GM20431 (cell line): Measurements from ENCODE around the gene PTPRN2.
"Not testable (repeated sequence)": the region's sequence is repeated elsewhere in the genome, so short reads cannot be mapped to it uniquely, and the experiment has no call there.

ENCODE experiments used
- in situ Hi-C: fragments of 300-500 bp; cut with MseI, MboI; formaldehyde crosslinking; loops from one replicate; pipeline ENCODE4 v1.15.0; 2020; ENCODE audit warnings: low sequenced_read_pairs; ENCODE audit not compliant: unreplicated experiment

The PTPRN2 gene

DNA sequence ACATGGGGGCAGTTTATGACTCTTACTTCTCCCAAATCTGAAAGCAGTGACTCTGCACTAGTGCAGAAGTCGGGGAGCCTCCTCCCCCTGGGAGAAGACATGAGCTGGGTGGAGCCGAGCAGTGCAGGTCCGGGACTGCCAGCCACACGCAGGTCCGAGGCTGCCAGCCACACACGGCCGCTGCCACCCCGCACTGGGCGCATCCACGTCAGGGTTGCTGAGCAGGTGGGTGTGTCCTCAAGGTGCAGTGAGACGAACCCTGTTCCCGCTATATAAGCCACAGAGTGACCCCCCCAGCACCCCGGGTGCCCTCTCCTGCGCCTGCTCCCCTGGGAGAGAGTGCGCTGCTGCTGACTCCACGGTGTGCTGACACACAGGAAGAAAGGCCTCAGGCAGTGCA lies 430.2 kb downstream of the PTPRN2 start:
- in situ Hi-C loops = no loop called here

DNA sequence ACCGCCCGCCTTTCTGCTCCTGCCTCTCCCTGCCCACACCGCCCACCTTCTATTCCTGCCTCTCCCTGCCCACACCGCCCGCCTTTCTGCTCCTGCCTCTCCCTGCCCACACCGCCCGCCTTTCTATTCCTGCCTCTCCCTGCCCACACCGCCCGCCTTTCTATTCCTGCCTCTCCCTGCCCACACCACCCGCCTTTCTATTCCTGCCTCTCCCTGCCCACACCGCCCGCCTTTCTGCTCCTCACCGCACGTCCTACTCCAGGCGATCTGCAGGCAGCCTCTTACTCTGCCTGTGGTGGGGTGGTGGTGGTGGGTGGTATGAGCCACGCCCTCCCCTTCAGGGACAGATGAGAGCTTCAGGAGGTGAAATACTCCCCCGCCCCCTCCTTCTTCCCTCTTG lies 436.4 kb downstream of the PTPRN2 start:
- in situ Hi-C loops = not testable (repeated sequence)

DNA sequence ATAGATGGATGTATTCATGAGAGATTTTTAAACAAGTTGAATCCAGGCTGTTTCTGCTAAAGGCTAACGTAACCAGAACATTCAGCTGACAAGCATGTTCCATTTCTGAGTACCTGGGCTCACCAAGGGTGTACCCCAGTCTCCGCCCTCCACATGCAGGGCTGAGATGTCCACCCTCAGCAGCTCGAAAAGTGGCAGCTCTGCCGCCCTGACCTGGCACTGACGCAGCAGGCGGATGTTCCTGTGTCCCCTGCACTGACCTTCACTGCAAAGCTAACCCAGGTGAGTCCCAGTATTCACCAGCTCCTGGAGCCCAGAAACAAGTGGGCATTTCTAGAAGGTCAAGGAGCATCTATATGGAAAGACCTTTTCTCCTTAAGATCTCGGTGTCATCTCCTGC lies 437.4 kb downstream of the PTPRN2 start:
- in situ Hi-C loops = no loop called here

DNA sequence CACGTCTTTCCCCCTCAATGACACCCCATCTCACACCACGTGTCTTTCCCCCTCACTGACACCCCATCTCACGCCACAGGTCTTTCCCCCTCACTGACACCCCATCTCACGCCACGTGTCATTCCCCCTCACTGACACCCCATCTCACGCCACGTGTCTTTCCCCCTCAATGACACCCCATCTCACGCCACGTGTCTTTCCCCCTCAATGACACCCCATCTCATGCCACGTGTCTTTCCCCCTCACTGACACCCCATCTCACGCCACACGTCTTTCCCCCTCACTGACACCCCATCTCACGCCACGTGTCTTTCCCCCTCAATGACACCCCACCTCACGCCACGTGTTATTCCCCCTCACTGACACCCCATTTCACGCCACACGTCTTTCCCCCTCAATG lies 440.2 kb downstream of the PTPRN2 start:
- in situ Hi-C loops = not testable (repeated sequence)

DNA sequence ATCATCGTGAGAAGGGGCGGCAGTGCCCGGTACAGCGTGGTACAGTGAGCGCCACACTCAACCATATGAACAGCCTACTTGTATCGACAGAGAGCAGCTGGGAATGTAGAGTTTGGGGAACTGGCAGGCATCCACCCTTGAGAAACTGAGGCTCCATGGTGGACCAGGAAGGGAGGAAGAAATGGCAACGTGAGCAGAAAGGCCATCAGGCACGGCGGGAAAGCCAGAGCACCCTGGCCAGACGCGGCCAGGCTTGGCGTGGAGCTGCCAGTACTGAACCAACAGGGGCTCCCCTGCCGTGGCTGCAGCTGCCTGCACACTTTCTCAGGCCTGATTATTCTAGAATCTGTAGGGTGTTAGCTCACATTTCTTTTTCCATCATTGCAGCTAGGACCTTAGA lies 442.3 kb downstream of the PTPRN2 start:
- in situ Hi-C loops = no loop called here

DNA sequence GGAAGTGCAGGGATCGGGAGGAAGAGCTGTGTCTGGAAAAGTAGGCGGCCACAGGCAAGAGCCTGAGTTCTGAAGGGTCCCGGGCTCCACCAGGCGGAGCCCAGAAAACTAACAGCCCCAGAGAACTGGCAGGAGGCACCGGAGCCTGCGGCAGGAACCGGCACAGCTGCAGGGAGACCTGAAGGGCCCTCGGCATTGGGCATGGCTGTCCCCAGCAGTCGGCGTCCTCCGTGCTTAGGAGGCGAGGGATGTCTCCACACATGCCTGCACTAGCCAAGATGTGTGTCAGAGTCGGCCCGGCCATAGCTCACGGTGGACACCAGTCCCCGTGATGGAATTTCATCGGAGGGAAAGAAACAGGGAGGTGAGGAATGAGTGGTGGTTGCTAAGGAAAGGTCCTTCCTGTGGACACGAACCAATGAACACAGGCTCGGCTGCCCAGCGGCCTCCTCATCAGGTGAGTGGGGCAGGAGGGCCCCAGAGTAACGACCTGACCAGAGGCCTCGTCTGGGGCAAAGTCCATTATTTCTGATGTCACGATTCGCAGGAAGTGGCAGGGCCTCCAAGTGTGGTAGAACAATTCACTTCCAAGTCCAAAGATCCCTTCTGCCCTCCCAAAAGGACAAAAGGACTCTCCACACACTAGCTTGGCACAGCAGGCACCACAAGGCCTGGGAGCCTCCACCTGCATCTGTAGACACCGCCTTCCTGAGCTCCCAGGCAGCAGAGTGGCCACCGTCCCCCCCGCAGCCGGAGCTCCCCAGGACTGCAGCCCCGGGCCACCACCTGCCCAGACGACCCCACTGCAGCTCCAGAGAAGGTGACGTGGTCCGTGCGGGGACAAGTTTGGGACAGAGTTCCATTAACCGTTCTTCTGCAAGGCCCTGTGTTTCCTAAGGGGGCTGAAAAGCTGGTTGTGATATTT lies 444.2 kb downstream of the PTPRN2 start:
- in situ Hi-C loops = no loop called here

DNA sequence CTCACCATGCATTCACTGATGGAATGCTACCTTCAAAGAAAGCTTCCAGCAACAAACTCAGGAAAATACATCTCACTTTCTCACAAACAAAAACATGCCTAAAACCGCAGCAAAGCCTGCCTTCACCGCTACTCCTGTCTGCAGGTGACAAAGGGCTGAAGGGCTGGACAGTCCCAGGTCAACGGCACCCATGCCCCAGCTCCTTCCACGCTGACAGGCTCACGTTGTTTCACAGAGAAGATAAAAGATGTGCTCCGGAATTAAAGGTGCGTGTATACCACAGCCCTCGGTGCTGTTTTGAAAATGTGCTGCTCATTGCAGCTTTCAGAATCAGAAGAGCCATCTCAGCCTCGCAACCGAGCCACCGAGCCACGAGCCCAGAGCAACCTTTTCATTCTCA lies 445.0 kb downstream of the PTPRN2 start:
- in situ Hi-C loops = no loop called here

DNA sequence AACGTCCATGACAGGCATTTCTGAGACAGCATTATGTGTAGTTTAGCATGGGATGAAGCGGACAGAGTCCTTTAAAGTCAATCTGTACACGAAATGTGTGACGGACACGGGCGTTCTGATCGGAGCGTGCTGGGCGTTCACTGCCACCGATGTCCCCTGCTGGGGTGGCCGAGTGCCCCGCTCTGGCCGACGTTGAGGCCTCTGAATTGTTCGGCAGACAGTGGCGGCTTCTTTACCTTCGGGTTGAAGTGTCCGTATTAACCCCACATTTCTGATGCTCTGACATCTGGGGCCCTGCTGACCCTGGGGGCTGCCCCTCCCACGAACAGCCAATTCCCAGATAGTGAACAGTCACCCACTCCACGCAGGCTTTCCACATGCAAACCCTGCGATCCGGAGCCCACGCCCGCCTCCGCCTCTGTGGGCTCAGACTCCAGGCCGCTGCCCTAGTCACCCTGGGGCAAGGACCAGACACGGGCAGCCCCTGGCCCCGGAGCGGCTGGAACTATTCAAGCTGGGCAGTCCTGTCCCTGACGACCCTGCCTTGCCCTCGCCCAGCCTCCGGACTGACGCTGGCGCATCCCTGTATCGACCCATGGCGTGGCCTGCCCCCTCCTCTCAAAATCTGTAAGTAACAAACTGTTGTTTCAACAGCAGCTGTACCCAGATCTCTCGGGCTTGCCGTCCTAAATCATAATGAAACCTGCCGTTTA lies 445.7 kb downstream of the PTPRN2 start:
- in situ Hi-C loops = no loop called here

DNA sequence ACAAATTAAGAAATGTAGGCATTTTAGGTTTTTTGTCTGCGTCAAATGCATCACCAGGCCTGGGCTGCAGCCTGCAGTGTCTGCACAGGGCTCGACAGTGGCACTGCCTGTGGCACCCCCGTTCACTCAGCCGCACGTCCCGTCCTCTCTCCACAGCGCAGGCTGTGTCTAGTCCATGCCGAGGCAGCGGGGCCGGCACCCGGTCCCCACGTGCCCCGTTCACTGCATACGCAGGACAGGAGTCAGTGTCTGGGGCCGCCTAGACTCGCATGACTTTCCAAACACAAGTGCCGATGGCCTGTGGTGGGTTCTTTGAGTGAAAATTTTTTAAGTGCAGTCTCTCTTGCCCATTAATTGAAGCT lies 446.4 kb downstream of the PTPRN2 start:
- in situ Hi-C loops = no loop called here

DNA sequence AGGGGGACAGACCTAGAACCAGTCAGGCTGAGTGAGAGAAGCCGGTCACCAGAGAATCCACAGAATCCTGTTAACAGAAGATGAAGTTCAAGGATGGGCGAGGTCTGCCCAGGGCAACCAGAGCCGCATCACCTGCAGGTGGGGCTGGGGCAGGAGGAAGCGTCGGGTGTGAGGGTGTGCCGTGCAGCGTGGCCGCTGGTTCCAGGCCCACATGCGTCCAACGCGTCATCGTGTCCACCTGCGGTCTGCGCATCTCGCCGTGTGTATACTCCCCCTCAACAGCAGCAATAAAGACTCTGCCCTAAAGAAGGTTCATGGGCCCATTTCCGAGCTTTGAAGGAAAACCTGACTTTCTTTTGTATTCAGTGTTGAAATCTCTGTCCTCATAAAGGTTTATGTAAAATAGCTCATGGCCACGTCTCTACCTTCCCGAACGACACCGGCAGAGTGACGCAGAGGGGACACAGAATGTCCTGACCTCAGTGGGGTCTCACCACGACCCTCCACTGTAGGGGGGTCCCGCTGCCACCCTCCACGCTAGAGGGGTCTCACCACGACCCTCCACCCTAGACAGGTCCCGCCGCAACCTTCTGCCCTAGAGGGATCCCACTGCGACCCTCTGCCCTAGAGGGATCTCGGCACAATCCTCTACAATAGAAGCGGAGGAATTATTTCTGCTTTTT lies 446.9 kb downstream of the PTPRN2 start:
- in situ Hi-C loops = no loop called here

DNA sequence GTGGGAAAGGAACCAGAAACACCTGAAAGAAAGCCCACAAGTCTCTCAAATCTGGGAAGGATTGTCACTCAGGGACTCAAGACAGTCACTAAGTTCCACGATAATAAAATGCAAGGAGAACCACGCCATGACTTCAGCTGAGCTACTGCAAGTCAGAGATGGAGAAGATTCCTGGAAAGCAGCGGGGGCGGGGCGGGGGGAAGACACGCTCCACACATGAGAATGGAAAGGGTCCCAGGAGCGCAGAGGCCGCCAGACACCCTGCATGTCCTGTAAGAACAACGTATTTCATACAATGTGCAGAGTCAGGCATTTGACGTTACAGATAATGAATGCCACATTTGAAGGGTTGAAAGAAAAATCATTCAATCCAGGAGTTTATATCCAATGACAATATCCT lies 448.1 kb downstream of the PTPRN2 start:
- in situ Hi-C loops = no loop called here

DNA sequence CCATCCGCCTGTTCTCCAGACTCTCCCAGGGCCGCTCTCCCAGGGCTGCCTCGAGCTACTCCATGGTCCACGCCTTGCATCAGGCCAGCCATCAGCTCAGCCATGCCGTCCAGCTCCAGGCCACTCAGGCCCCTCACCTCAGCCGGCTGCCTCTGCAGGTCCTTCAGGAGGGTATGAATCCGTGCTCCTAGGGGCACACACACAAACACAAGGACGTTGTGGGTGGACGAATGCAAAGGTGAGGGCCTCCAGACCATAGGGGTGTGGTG lies 449.4 kb downstream of the PTPRN2 start:
- in situ Hi-C loops = no loop called here

DNA sequence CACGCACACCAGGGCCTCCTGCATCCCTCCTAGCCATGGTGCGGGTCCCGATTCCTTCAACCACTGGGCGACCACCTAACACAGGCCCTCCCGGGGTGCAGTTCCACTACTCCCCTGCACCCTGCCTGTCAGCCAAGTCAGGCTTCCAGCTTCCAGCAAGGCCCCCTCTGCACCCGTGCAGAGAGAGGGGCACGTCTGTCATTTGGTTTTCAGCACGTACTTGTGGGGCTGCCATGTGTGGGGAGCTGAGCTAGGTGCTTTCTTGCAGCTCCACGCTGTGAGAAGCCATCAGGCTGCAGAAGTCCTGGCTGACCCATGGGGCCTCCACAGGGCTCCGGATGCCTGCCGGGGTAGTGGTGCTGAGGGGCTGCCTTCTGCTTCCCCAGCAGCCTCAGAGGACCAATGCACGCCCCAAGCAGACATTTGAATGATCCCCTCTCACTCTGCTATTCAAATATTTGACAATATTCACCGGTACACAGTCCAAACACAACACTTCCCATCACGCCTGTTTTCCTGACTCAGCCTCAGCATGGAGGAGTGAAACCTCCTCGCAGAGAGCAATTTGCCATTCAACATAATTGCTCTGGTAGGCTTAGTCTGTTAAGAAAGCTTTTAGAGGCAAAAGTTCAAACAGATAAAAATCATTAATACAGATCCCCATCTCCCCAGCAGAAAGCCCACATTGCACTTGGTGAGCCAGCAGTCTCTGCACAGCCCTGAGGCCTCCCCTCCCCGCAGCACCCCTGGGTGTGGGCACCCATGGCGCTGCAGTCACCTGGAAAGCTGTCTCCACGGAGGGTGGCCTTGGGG lies 449.9 kb downstream of the PTPRN2 start:
- in situ Hi-C loops = no loop called here

DNA sequence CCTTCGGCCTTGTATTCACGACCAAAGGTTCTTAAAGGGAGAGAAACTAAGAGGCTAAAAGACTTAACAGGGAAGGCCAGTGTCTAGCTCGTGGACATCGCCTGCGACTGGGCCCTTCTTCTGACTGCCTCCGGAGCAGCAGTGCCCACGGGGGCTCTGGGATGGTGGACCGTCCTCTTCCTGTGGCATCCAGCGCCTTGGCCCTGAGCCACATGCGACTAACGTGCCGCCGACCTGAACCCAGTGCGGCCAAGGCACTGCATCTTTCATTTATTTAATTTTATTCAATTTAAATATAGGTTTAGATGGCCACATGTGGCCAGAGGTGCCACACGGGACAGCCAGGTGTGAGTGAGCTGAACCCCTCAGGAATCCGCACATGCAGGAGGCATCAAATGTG lies 451.7 kb downstream of the PTPRN2 start:
- in situ Hi-C loops = no loop called here

DNA sequence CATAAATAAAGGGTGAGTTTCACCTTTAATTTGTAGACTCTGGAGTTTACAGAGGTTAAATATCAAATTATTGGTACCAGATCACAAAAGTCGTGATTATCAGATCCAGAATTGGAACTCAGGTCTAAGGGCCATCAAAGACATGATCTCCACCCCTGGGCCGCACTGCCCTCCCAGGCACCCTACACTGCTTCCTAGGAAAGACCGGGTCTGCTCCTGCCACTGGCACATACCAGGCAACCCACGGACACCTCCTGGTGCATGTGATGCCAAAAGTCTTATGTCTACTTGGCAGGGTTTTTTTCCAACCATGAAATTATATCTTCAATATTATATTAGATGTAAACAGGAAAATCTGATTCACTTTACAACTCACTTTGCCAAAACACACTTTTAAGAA lies 452.8 kb downstream of the PTPRN2 start:
- in situ Hi-C loops = no loop called here

DNA sequence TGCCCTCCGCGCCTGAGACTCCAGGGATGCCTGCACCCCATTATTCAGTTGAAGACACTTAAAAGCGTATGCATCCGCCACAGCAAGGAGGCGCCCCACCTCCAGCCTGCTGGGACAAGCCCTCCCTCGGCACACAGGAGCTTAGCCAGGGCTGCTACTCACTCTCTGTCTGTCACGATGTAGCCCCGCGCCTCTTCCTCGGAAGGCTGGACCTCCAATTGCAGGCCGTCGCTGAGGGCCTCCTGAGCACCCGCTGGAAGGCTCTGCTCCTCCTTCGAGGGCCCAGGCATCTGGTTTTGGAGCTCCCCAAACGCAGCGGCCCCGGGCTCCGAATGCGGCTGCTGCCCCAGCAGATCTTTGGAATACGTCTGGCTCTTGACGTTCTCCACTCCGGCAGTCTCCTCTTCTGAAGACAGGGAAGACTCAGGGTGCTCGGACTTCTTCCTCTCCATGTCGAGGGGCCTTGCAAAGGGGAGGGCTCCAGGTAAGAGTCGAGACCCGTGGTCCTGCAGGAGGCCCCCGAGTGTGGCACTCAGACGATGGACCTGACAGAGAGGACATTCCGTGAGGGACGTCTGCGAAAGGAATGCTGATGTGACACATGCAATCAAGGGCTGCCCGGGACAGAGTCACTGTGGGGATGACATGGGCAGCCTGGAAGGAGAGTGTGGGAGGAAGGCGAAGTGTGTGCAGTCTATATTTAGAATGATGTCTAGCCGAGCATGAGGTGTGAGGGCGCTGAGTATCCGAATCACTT lies 453.9 kb downstream of the PTPRN2 start:
- in situ Hi-C loops = no loop called here

DNA sequence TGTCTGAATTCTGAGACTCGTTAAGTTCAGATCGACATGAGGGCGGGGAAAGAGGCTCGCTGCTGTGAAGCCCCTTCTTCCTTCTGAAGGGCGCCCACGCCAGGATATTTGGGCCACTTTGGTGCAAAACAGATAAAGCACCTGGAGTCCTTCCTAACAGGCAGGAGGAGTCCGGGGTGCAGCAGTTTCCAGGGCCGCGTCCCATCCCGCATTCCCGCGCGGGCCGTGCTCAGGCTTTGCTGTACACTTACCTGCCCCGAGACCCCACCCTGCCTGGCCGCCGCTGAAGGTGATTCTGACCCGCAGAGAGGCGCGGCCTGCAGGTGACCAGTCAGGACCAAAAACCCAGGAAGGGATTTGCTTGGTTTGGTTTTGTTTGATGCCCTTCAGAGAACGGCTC lies 454.6 kb downstream of the PTPRN2 start:
- in situ Hi-C loops = no loop called here

DNA sequence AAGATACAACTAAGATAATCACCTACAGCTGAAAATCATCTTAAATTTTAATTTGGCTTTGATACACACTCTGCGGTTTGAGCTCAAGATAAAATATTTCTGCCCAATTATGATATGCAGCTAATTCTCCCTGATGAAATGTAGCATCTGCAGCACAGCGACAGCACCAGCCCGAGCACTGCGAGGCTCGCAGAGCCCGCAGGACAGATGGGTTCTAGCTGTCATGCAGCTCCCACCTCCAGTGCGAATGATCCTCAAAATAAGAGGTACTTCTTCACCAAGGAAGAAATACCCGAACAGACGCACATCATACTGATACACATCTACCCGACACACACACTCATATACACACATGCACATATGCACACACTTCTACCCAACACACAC lies 457.6 kb downstream of the PTPRN2 start:
- in situ Hi-C loops = no loop called here

DNA sequence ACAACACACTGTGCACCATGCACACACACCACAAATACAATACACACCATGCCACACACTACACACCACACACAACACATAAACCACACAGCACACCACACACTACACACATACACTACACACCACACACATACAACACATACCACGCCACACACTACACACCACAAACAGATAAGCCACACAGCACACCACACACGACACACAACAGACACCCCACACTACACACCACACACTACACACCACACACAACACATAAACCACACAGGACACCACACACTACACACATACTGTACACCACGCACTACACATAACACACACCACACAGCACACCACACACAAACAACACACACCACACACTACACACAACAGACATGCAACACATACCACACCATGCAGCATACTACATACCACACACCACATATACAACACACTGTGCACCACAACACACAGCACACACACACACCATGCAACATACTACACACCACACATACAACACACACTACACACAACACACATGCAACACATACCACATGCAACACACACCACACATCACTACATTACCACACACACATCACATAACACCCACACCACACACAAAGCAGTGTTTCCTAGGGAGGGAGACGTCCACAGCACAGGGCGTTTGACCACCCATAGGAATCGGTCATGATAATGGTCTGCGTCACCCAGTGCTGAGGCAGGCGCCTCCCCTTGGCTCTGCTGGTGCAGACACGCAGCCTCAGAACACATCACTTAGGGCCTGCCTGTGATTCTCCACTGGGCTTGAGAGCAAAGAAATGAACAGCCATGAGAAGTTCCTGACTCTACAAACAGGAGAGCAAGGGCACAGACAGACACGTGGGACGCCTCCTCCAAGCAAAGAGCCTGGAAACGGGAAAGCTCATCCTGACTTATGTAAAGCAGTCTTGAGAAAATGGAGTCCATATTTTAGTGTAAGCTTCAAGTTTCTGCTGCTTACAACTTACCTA lies 458.3 kb downstream of the PTPRN2 start:
- in situ Hi-C loops = no loop called here
